PFSK-1 (cell line): ENCODE measurements around the gene FEZF2.

Source experiments
- POLR2AphosphoS5 ChIP-seq: IDR thresholded peaks from 2 replicates; pipeline ENCODE4 v1.6.1; 2012; ENCODE audit warnings: low read depth, mild to moderate bottlenecking, control low read depth, low read length, moderate library complexity
- TAF1 ChIP-seq: IDR thresholded peaks from 2 replicates; pipeline ENCODE4 v1.6.1; 2012; ENCODE audit warnings: low read length, control low read depth, borderline replicate concordance; ENCODE audit not compliant: insufficient read depth
- TF ChIP-seq, protein P1 (sequence below), 2 experiments: IDR thresholded peaks; 2 replicates each; pipeline versions ENCODE4 v1.6.1 to v1.8.0; 2011 to 2012; ENCODE audit warnings: low read depth in 2 of 2, low read length in 2 of 2, control low read depth in 1 of 2, inconsistent platforms in 1 of 2, mild to moderate bottlenecking in 1 of 2, moderate library complexity in 1 of 2; ENCODE audit not compliant: insufficient read depth in 1 of 2

DNA sequence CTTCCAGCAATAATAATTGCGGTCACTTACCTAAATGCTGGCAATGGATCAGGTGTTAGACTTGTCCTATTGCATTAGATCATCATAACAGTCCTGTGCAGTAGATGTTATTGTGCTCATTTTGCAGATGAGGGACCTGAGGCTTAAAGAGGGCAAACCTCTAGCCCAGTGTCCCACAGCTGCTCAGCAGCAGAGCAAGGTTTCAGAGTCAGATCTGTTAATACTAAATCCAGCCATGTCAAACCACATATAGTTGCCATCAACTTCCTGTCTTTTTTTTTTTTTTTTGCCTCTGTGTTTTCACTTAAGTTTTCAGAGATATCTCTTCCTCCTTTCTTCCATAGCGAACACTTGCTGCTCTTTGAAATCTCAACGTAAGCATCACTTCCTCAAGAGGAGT is 12.1 kb downstream of the FEZF2 start:
- TF ChIP-seq TAF1 (no peak), POLR2AphosphoS5 (no peak)
- TF ChIP-seq, protein P1, sequence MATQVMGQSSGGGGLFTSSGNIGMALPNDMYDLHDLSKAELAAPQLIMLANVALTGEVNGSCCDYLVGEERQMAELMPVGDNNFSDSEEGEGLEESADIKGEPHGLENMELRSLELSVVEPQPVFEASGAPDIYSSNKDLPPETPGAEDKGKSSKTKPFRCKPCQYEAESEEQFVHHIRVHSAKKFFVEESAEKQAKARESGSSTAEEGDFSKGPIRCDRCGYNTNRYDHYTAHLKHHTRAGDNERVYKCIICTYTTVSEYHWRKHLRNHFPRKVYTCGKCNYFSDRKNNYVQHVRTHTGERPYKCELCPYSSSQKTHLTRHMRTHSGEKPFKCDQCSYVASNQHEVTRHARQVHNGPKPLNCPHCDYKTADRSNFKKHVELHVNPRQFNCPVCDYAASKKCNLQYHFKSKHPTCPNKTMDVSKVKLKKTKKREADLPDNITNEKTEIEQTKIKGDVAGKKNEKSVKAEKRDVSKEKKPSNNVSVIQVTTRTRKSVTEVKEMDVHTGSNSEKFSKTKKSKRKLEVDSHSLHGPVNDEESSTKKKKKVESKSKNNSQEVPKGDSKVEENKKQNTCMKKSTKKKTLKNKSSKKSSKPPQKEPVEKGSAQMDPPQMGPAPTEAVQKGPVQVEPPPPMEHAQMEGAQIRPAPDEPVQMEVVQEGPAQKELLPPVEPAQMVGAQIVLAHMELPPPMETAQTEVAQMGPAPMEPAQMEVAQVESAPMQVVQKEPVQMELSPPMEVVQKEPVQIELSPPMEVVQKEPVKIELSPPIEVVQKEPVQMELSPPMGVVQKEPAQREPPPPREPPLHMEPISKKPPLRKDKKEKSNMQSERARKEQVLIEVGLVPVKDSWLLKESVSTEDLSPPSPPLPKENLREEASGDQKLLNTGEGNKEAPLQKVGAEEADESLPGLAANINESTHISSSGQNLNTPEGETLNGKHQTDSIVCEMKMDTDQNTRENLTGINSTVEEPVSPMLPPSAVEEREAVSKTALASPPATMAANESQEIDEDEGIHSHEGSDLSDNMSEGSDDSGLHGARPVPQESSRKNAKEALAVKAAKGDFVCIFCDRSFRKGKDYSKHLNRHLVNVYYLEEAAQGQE (IDR thresholded peaks at IDR 0.05; ENCODE audit: insufficient read depth in 1 of 2, low read depth in 2 of 2, low read length in 2 of 2), result no peak
